HepG2 (cell line): ENCODE results near the gene HEY2. TPM values are rescaled to one million over a fixed set of nuclear protein-coding genes. Genes with fewer than 3 reads are reported as not detected.

Experiments
- CEBPG ChIP-seq: IDR thresholded peaks from 2 replicates; pipeline ENCODE4 v1.6.1; 2016
- GATAD1 ChIP-seq: IDR thresholded peaks from 2 replicates; pipeline ENCODE4 v1.6.1; 2016; ENCODE audit warnings: missing genetic modification reagents, missing compliant biosample characterization
- HOXA5 ChIP-seq: sonication (generic); formaldehyde crosslinking; IDR thresholded peaks from 2 replicates; pipeline ENCODE4 v1.4.0; 2020; ENCODE audit warnings: missing genetic modification reagents
- KDM4B ChIP-seq: sonication (generic); formaldehyde crosslinking; IDR thresholded peaks from 2 replicates; pipeline ENCODE4 v1.4.0; 2020; ENCODE audit warnings: missing genetic modification reagents
- KIAA2018 ChIP-seq: sonication (generic); formaldehyde crosslinking; IDR thresholded peaks from 2 replicates; pipeline ENCODE4 v1.5.0; 2020; ENCODE audit warnings: mild to moderate bottlenecking, missing genetic modification reagents, borderline replicate concordance
- NR3C1 ChIP-seq: sonication (generic); formaldehyde crosslinking; IDR thresholded peaks from 2 replicates; pipeline ENCODE4 v1.4.0; 2020; ENCODE audit warnings: missing genetic modification reagents
- SIN3A ChIP-seq: IDR thresholded peaks from 2 replicates; pipeline ENCODE4 v1.6.1; 2011; ENCODE audit warnings: low read depth, mild to moderate bottlenecking, control low read depth, low read length, borderline replicate concordance
- WIZ ChIP-seq: sonication (generic); formaldehyde crosslinking; IDR thresholded peaks from 2 replicates; pipeline ENCODE4 v1.5.1; 2020; ENCODE audit warnings: mild to moderate bottlenecking, missing genetic modification reagents
- ZKSCAN1 ChIP-seq: fragments of 150-350 bp; IDR thresholded peaks from 2 replicates; pipeline ENCODE4 v1.6.1; 2014; ENCODE audit warnings: low read length
- ZNF17 ChIP-seq: sonication (generic); formaldehyde crosslinking; IDR thresholded peaks from 2 replicates; pipeline ENCODE4 v1.5.0; 2020; ENCODE audit warnings: mild to moderate bottlenecking, missing genetic modification reagents
- ZNF180 ChIP-seq: sonication (generic); formaldehyde crosslinking; IDR thresholded peaks from 2 replicates; pipeline ENCODE4 v1.4.0; 2020; ENCODE audit warnings: low read depth, missing genetic modification reagents, borderline replicate concordance
- ZNF263 ChIP-seq: sonication (generic); formaldehyde crosslinking; IDR thresholded peaks from 2 replicates; pipeline ENCODE4 v1.4.0; 2020; ENCODE audit warnings: missing genetic modification reagents
- ZNF7 ChIP-seq: IDR thresholded peaks from 2 replicates; pipeline ENCODE4 v1.6.1; 2016; ENCODE audit warnings: missing biosample characterization, missing genetic modification reagents
- ZNF781 ChIP-seq: sonication (generic); formaldehyde crosslinking; IDR thresholded peaks from 2 replicates; pipeline ENCODE4 v1.5.1; 2020; ENCODE audit warnings: borderline replicate concordance, mild to moderate bottlenecking, missing genetic modification reagents; ENCODE audit errors: not compliant biosample characterization
- ZNF891 ChIP-seq: sonication (generic); formaldehyde crosslinking; IDR thresholded peaks from 2 replicates; pipeline ENCODE4 v1.5.0; 2020; ENCODE audit warnings: mild to moderate bottlenecking, missing genetic modification reagents
- polyA plus RNA-seq, 8 experiments: library from polyadenylated mRNA; depleted of rRNA in 3 of 8; stranded (reverse) in 7 of 8; unstranded in 1 of 8; fragments of >200 nt; fragmentation: Illumina TruSeq in 4 of 8; extraction: Trizol in 4 of 8; gene quantifications; 2 replicates each; pipeline versions ENCODE4 v1.2.1 to v1.2.3, GENCODE V29; 2011 to 2016; ENCODE audit warnings: low read depth in 4 of 8, missing spikeins in 1 of 8, mixed read lengths in 1 of 8; ENCODE audit not compliant: insufficient read depth in 1 of 8
- total RNA-seq, 5 experiments: library from RNA; depleted of rRNA; stranded (reverse); fragments of >200 nt; fragmentation: Illumina TruSeq; extraction: Trizol; gene quantifications; 2 replicates each; pipeline ENCODE4 v1.2.3, GENCODE V29; 2016; ENCODE audit warnings: low read depth in 1 of 5

HEY2 gene
- total and polyA plus RNA-seq, 2 of the 13 experiments (the other 11 are each of a cell fraction or from before 2014, with no cell fraction given) = 0.04 TPM

GRCh38 chr6:125780540-125781313 lies 31.3 kb downstream of the HEY2 start (continued):
- TF ChIP-seq ZKSCAN1 (no peak), KIAA2018 (no peak), KDM4B (CRISPR knock-in tag) (no peak), ZNF180 (CRISPR knock-in tag) (no peak), SIN3A (peak; percentile 79; the same call in 1 of the 2 replicates), ZNF7 (no peak; the same call in 1 of the 2 replicates), WIZ (CRISPR knock-in tag) (peak; percentile 87; the same call in 1 of the 2 replicates), CEBPG (CRISPR knock-in tag) (peak; percentile 99), ZNF17 (no peak), ZNF781 (CRISPR knock-in tag) (peak; percentile 93), GATAD1 (CRISPR knock-in tag) (no peak), ZNF891 (CRISPR knock-in tag) (peak; percentile 97), ZNF263 (CRISPR knock-in tag) (peak; percentile 39; the same call in 1 of the 2 replicates), NR3C1 (CRISPR knock-in tag) (no peak), HOXA5 (CRISPR knock-in tag) (0 out of 2 replicates have a peak, but pooled peaks have one; percentile 56)
